ENCODE measurements around the gene ARAF. TPM values are rescaled to one million over a fixed set of nuclear protein-coding genes. Genes with fewer than 3 reads are reported as not detected.

Gene ARAF
- polyA plus RNA-seq, 1 experiment = 27.3 TPM

DNA sequence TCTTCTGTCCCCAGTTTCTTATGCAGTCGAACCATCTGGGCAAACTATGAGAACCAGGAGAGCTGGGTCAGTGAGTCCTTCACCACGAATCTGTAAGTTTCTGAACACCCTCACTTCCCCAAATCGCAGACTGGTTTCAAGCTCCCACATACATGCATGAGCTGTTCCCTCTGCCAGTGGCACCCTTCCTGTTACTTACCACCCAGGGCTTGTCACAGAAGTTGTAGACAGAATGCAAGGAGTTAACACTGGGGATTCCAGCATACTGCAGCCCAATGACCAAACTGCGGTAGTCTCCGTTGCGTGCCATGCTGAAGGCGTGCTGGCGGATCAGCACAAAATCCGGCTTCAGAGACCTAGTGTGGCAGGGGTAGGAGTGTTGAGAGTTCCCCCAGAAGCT is 44.0 kb downstream of the ARAF start:
- CTCF ChIA-PET = no interaction called here

DNA sequence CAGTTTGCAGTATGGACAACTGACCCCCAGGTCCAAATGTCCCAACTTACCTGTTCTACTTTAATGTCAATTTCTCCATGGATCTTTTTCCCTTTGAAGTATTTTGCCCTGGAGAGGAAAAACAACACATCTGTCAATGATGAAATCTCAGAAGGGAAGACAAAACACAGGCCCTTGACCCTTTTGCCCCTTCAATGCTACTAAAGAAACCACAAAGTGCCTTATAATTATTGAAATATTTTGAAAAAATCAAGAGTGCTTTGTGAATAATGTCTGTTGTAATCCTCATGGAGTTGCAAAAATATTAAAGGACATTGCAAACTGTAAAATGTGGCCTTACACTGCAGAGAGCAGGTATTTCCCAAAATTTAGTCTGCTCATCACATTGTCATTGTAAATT is 46.1 kb downstream of the ARAF start:
- Histone ChIP-seq H3K4me3 (ENCODE audit: low read depth, low read length) (no peak overlapping the region), H3K27me3 (ENCODE audit: control insufficient read depth, insufficient read depth, low read length) (no peaks in the 10 kb centered on the region), H3K9me3 (ENCODE audit: control insufficient read depth, insufficient read depth, low read length) (no peaks in the 10 kb centered on the region), H3K27ac (ENCODE audit: low read depth, low read length) (no peak overlapping the region)
- DNase-seq (ENCODE audit: low read depth, low spot score) = no peak
- ChIA-PET CTCF (no interaction called here), POLR2A (no interaction called here)
- TF ChIP-seq, protein P1, sequence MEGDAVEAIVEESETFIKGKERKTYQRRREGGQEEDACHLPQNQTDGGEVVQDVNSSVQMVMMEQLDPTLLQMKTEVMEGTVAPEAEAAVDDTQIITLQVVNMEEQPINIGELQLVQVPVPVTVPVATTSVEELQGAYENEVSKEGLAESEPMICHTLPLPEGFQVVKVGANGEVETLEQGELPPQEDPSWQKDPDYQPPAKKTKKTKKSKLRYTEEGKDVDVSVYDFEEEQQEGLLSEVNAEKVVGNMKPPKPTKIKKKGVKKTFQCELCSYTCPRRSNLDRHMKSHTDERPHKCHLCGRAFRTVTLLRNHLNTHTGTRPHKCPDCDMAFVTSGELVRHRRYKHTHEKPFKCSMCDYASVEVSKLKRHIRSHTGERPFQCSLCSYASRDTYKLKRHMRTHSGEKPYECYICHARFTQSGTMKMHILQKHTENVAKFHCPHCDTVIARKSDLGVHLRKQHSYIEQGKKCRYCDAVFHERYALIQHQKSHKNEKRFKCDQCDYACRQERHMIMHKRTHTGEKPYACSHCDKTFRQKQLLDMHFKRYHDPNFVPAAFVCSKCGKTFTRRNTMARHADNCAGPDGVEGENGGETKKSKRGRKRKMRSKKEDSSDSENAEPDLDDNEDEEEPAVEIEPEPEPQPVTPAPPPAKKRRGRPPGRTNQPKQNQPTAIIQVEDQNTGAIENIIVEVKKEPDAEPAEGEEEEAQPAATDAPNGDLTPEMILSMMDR (IDR thresholded peaks at IDR 0.05; ENCODE audit: low read depth, low read length) = no peak

More for the DNA sequence above, 44.0 kb downstream of the ARAF start:
- TF ChIP-seq, protein P1 (IDR thresholded peaks at IDR 0.05; ENCODE audit: low read depth, low read length) = no peak
- Histone ChIP-seq H3K27me3 (ENCODE audit: control insufficient read depth, insufficient read depth, low read length) (no peaks in the 10 kb centered on the region), H3K27ac (ENCODE audit: low read depth, low read length) (no peak overlapping the region), H3K4me3 (ENCODE audit: low read depth, low read length) (no peak overlapping the region), H3K9me3 (ENCODE audit: control insufficient read depth, insufficient read depth, low read length) (0 out of 2 replicates have a peak, but pooled peaks cover 2% of the 10 kb centered on the region)
- POLR2A ChIA-PET = no interaction called here
- DNase-seq (ENCODE audit: low read depth, low spot score) = no peak

DNA sequence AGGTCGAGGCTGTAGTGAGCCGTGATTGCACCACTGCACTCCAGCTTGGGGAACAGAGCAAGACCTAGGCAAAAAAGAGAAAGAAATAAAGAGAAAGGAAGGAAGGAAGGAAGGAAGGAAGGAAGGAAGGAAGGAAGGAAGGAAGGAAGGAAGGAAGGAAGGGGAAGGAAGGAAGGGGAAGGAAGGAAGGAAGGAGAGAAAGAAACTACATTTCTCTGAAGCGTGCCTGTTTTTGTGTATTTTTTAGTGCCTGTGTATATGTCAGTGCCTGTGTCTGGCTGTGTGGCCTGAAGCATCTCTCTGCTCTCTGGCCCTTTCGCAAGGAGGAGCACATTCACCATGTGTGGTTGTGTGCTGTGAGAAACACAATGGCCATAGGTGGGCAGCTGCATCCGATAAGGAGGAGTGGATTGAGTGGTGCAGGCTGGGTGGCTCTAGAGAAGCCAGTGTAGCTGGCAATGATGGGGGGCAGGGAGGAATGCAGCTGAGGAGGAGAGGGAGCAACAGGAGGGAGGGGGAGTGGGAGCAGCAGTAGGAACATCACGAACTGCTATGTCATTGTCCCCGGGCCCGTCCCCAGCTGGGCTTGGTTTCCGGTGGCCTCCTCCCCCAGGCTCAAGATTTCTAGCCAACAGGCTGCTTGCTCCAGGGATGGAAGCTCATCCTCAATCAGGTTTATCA is 47.3 kb downstream of the ARAF start:
- no peaks in the 10 kb centered on the region for H3K27me3 ChIP-seq (ENCODE audit: control insufficient read depth, insufficient read depth, low read length)
- POLR2A ChIA-PET = no interaction called here
- H3K4me3 ChIP-seq (ENCODE audit: low read depth, low read length) = no peak overlapping the region
- TF ChIP-seq, protein P1 (IDR thresholded peaks at IDR 0.05; ENCODE audit: low read depth, low read length) = no peak
- no peak for DNase-seq (ENCODE audit: low read depth, low spot score)
- no peak overlapping the region for H3K27ac ChIP-seq (ENCODE audit: low read depth, low read length)
- CTCF ChIA-PET = no interaction called here
- H3K9me3 ChIP-seq (ENCODE audit: control insufficient read depth, insufficient read depth, low read length) = no peaks in the 10 kb centered on the region

DNA sequence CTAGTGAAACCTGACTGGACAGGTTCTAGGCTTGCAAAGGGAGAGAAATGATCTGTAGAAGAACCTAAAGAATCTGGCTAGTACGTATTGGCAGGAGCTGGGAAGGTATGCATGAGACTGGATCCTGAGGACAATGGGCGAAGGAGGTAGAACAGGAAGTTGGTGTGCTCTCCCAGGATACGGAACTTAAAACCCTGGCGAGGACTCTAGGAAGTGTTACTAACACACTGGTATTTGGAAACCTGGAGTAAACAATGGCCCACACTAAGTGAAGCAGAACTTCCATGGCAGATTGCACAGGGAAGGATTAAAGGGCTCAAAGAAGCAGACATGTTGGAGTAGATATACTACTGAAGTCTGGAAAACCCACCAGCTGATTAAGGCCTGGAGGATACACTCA is 49.5 kb downstream of the ARAF start:
- Histone ChIP-seq H3K9me3 (ENCODE audit: control insufficient read depth, insufficient read depth, low read length) (no peaks in the 10 kb centered on the region), H3K27me3 (ENCODE audit: control insufficient read depth, insufficient read depth, low read length) (no peaks in the 10 kb centered on the region), H3K4me3 (ENCODE audit: low read depth, low read length) (no peak overlapping the region), H3K27ac (ENCODE audit: low read depth, low read length) (no peak overlapping the region)
- DNase-seq (ENCODE audit: low read depth, low spot score) = no peak
- TF ChIP-seq, protein P1 (IDR thresholded peaks at IDR 0.05; ENCODE audit: low read depth, low read length) = no peak
- CTCF ChIA-PET = no interaction called here
- POLR2A ChIA-PET = no interaction called here

DNA sequence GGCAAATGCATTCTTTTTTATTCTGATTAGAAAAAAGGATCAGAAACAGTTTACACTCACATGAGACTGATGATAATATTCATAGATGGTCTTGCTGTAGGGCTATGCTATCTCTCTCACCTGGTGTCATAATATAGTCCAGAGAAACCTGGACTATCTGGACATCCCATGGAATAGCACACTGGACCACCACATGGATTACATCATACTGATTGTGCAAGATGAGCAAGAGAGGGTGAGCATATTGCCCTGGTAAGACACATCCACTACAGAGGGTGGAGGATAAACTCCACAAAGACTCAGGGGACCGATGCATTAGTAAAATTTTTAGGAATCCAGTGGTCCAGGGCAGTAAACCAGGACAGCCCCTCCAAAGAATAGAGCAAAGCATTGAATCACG is 50.5 kb downstream of the ARAF start:
- Histone ChIP-seq H3K9me3 (ENCODE audit: control insufficient read depth, insufficient read depth, low read length) (no peaks in the 10 kb centered on the region), H3K4me3 (ENCODE audit: low read depth, low read length) (no peak overlapping the region), H3K27ac (ENCODE audit: low read depth, low read length) (no peak overlapping the region), H3K27me3 (ENCODE audit: control insufficient read depth, insufficient read depth, low read length) (no peaks in the 10 kb centered on the region)
- no peak for DNase-seq (ENCODE audit: low read depth, low spot score)
- ChIA-PET POLR2A (no interaction called here), CTCF (no interaction called here)
- TF ChIP-seq, protein P1 (IDR thresholded peaks at IDR 0.05; ENCODE audit: low read depth, low read length) = no peak

Data from AG04450 (cell line).